ENCODE measurements around the gene OR6J1. TPM values are rescaled to one million over a fixed set of nuclear protein-coding genes. Genes with fewer than 3 reads are reported as not detected.
A peak's percentile ranks its signal among the peaks of the same experiment; 100 is the strongest.
"Not testable (repeated sequence)": the region's sequence is repeated elsewhere in the genome, so short reads cannot be mapped to it uniquely, and the experiment has no call there.

Gene OR6J1
- total and polyA plus RNA-seq, 2 of the 13 experiments (the other 11 are each of a cell fraction or from before 2014, with no cell fraction given): not detected

DNA sequence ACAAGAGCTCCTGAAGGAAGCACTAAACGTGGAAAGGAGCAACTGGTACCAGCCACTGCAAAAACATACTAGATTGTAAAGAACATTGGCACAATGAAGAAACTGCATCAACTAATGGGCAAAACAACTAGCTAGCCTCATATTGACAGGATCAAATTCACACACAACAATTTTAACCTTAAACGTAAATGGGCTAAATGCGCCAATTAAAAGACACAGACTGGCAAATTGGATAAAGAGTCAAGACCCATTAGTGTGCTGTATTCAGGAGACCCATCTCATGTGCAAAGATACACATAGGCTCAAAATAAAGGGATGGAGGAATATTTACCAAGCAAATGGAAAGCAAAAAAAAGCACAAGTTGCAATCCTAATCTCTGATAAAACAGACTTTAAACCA is 43.8 kb upstream of the OR6J1 start:
- intact Hi-C loops (cut with micrococcal nuclease; ENCODE audit: unreplicated experiment): not testable (repeated sequence)

GRCh38 chr14:22686176-22686611 is 42.0 kb upstream of the OR6J1 start:
- H3K27ac ChIP-seq (ENCODE audit: extremely low read length, insufficient read depth, low read length); ATAC-seq; intact Hi-C loops (cut with micrococcal nuclease; ENCODE audit: unreplicated experiment); H2AFZ ChIP-seq (ENCODE audit: low read length); H3K9me3 ChIP-seq (ENCODE audit: low read length); DNase-seq (ENCODE audit: low spot score); in situ Hi-C loops (cut with HindIII; ENCODE audit: extremely low pct_ligation_motif_present, low pct_unique_long_range_greater_than_20kb); H3K9ac ChIP-seq (ENCODE audit: insufficient read depth, low read depth, low read length); H3K36me3 ChIP-seq (replicated peaks in 1 of 2; ENCODE audit: control insufficient read depth in 1 of 2, insufficient read depth in 2 of 2, low read length in 2 of 2); H3K79me2 ChIP-seq (ENCODE audit: insufficient read depth, low read length); CTCF ChIA-PET (ENCODE audit: low intra/inter-chr PET ratio, low total read pairs); H4K20me1 ChIP-seq (ENCODE audit: insufficient read depth, low read length); POLR2A ChIA-PET; BruUV-seq (replicated peaks); FAIRE-seq: not testable (repeated sequence)
- H3K27me3 ChIP-seq (ENCODE audit: control insufficient read depth in 1 of 2, insufficient read depth in 2 of 2, low read length in 2 of 2): peaks cover 0 to 15% of the 10 kb centered on the region in 2 experiments; a peak in 1 of 5 replicates
- peak overlapping the region; percentile 34 for H3K4me2 ChIP-seq (ENCODE audit: low read depth, low read length)
- peaks cover 33% of the 10 kb centered on the region for H3K4me1 ChIP-seq (ENCODE audit: insufficient read depth, low read length)
- H3K4me3 ChIP-seq (replicated peaks in 1 of 3; ENCODE audit: insufficient read depth in 1 of 3, low read depth in 2 of 3, low read length in 3 of 3): peak overlapping the region in 1 of 3 experiments; percentile 25; a peak in 1 of 6 replicates
- WGBS (ENCODE audit: low lambda C conversion rate): 0% methylated on average over 6 of the region's 6 CpGs
- TF ChIP-seq AHR (CRISPR knock-in tag; IDR thresholded peaks at IDR 0.05) (0 out of 2 replicates have a peak, but pooled peaks have one; percentile 22), KDM2A (CRISPR knock-in tag; IDR thresholded peaks at IDR 0.05; ENCODE audit: borderline replicate concordance, low read depth) (peak; percentile 3; the same call in 1 of the 2 replicates), ZNF501 (CRISPR knock-in tag; IDR thresholded peaks at IDR 0.05) (0 out of 2 replicates have a peak, but pooled peaks have one; percentile 26), ZNF556 (CRISPR knock-in tag; IDR thresholded peaks at IDR 0.05; ENCODE audit: borderline replicate concordance) (0 out of 2 replicates have a peak, but pooled peaks have one; percentile 17), ZNF878 (CRISPR knock-in tag; IDR thresholded peaks at IDR 0.05) (0 out of 2 replicates have a peak, but pooled peaks have one; percentile 21), ZNF281 (CRISPR knock-in tag; IDR thresholded peaks at IDR 0.05; ENCODE audit: borderline replicate concordance) (peak; percentile 76; the same call in 1 of the 2 replicates), ZNF251 (CRISPR knock-in tag; IDR thresholded peaks at IDR 0.05) (0 out of 2 replicates have a peak, but pooled peaks have one; percentile 3), FOXO4 (CRISPR knock-in tag; conservative IDR thresholded peaks at IDR 0.05) (0 out of 2 replicates have a peak, but pooled peaks have one; percentile 72)

More for the DNA sequence above, 43.8 kb upstream of the OR6J1 start:
- H3K9me3 ChIP-seq (ENCODE audit: low read length); H3K4me3 ChIP-seq (replicated peaks in 1 of 3; ENCODE audit: insufficient read depth in 1 of 3, low read depth in 2 of 3, low read length in 3 of 3); H4K20me1 ChIP-seq (ENCODE audit: insufficient read depth, low read length); H3K27ac ChIP-seq (ENCODE audit: extremely low read length, insufficient read depth, low read length); in situ Hi-C loops (cut with HindIII; ENCODE audit: extremely low pct_ligation_motif_present, low pct_unique_long_range_greater_than_20kb); H2AFZ ChIP-seq (ENCODE audit: low read length); H3K79me2 ChIP-seq (ENCODE audit: insufficient read depth, low read length); FAIRE-seq; H3K4me2 ChIP-seq (ENCODE audit: low read depth, low read length); H3K36me3 ChIP-seq (replicated peaks in 1 of 2; ENCODE audit: control insufficient read depth in 1 of 2, insufficient read depth in 2 of 2, low read length in 2 of 2); DNase-seq (ENCODE audit: low spot score); ATAC-seq; BruUV-seq (replicated peaks); CTCF ChIA-PET (ENCODE audit: low intra/inter-chr PET ratio, low total read pairs); H3K9ac ChIP-seq (ENCODE audit: insufficient read depth, low read depth, low read length); POLR2A ChIA-PET: not testable (repeated sequence)
- peaks cover 0 to 18% of the 10 kb centered on the region in 2 experiments; a peak in 1 of 5 replicates for H3K27me3 ChIP-seq (ENCODE audit: control insufficient read depth in 1 of 2, insufficient read depth in 2 of 2, low read length in 2 of 2)
- 62% methylated on average over 3 of the region's 3 CpGs for WGBS (ENCODE audit: low lambda C conversion rate)
- TF ChIP-seq ISL2 (CRISPR knock-in tag; IDR thresholded peaks at IDR 0.05) (0 out of 2 replicates have a peak, but pooled peaks have one; percentile 28), ZNF282 (IDR thresholded peaks at IDR 0.05; ENCODE audit: partially characterized antibody) (peak; percentile 13)
- H3K4me1 ChIP-seq (ENCODE audit: insufficient read depth, low read length): peaks cover 33% of the 10 kb centered on the region
